K562 (cell line): ENCODE data around the gene MB21D2. TPM values are rescaled to one million over a fixed set of nuclear protein-coding genes. Genes with fewer than 3 reads are reported as not detected.
A peak's percentile ranks its signal among the peaks of the same experiment; 100 is the strongest.

Source experiments
- ATAC-seq: fragments of 200-7000 bp; cut with Tn5 transposase; 3 replicates; pipeline ENCODE4 v1.9.1; 2020; ENCODE audit warnings: moderate library complexity
- BruUV-seq: library from RNA; stranded (reverse); fragments of 400-500 nt; replicated peaks from 2 replicates; lab custom pipeline; 2021; lab: Mats Ljungman, UMichigan
- CTCF ChIA-PET: fragments of 300-600 bp; formaldehyde crosslinking; extraction: SDS; loops from one replicate; lab custom pipeline; 2021; ENCODE audit warnings: low intra/inter-chr PET ratio; lab: Yijun Ruan, JAX
- POLR2A ChIA-PET: fragments of 300-600, 350-650 bp; sonication (Branson Sonifier 250); formaldehyde crosslinking; extraction: SDS; loops from one replicate; lab custom pipeline; 2021; ENCODE audit warnings: antibody characterized with exemption, inconsistent platforms; lab: Yijun Ruan, JAX
- DNase-seq, 4 experiments: peaks; one replicate each; pipeline versions ENCODE4 v3.0.0 to v3.0.0-alpha.2; 2011 to 2018; ENCODE audit warnings: low spot score in 3 of 4, mixed read lengths in 3 of 4; ENCODE audit errors: extremely low read depth in 1 of 4
- FAIRE-seq: peaks from 2 replicates; lab custom pipeline; 2011; peaks lifted over from hg19 to GRCh38; lab: Jason Lieb, UNC
- H2AFZ ChIP-seq: 2 replicates; pipeline ENCODE4 v1.6.0; 2011; ENCODE audit warnings: low read depth, low read length, control low read depth, inconsistent platforms
- H3K27ac ChIP-seq: fragments of 200-600 bp; 3 replicates; pipeline ENCODE4 v1.8.0; 2011; ENCODE audit warnings: low read depth, mild to moderate bottlenecking, control low read depth, inconsistent platforms, low read length, moderate library complexity, mixed read lengths; ENCODE audit errors: extremely low read depth
- H3K27me3 ChIP-seq, 2 experiments: fragments of 300-600 bp in 1 of 2; 2 replicates in 1 of 2; 3 replicates in 1 of 2; pipeline versions ENCODE4 v1.6.0 to v1.8.0; 2011; ENCODE audit warnings: inconsistent platforms in 2 of 2, low read length in 2 of 2, mild to moderate bottlenecking in 1 of 2, mixed read lengths in 1 of 2, moderate library complexity in 1 of 2; ENCODE audit not compliant: control insufficient read depth in 2 of 2, insufficient read depth in 2 of 2
- H3K36me3 ChIP-seq: fragments of 300-600 bp; 3 replicates; pipeline ENCODE4 v1.8.0; 2011; ENCODE audit warnings: mild to moderate bottlenecking, low read length, inconsistent platforms; ENCODE audit not compliant: control insufficient read depth, insufficient read depth
- H3K4me1 ChIP-seq, 2 experiments: fragments of 200-600 bp in 1 of 2; replicated peaks in 1 of 2; 2 replicates in 1 of 2; 3 replicates in 1 of 2; pipeline versions ENCODE4 v1.5.1 to v1.8.0; 2011; ENCODE audit warnings: inconsistent platforms in 2 of 2, low read length in 2 of 2, mild to moderate bottlenecking in 1 of 2, mixed read lengths in 1 of 2, moderate library complexity in 1 of 2; ENCODE audit not compliant: control insufficient read depth in 2 of 2, insufficient read depth in 2 of 2
- H3K4me2 ChIP-seq: 2 replicates; pipeline ENCODE4 v1.6.1; 2011; ENCODE audit warnings: low read length, control low read depth, inconsistent platforms, mixed read lengths; ENCODE audit not compliant: insufficient read depth
- H3K4me3 ChIP-seq: fragments of 200-600 bp; sonication (generic), shearing (Covaris generic); 2 replicates; pipeline ENCODE4 v1.5.1; 2016; ENCODE audit warnings: control low read depth, inconsistent platforms
- H3K79me2 ChIP-seq: fragments of 200-600 bp; 3 replicates; pipeline ENCODE4 v1.8.0; 2011; ENCODE audit warnings: low read length, inconsistent platforms; ENCODE audit not compliant: control insufficient read depth, insufficient read depth
- H3K9ac ChIP-seq, 2 experiments: 2 replicates each; pipeline versions ENCODE4 v1.6.0 to v1.6.1; 2011; ENCODE audit warnings: low read depth in 2 of 2, low read length in 2 of 2, control low read depth in 1 of 2, inconsistent platforms in 1 of 2, mild to moderate bottlenecking in 1 of 2, mixed read lengths in 1 of 2; ENCODE audit not compliant: insufficient read depth in 1 of 2
- H3K9me1 ChIP-seq: one replicate; pipeline ENCODE4 v1.6.0; 2011; ENCODE audit warnings: inconsistent platforms, mild to moderate bottlenecking, low read length, moderate library complexity; ENCODE audit not compliant: control insufficient read depth, insufficient read depth
- H3K9me3 ChIP-seq: replicated peaks from 2 replicates; pipeline ENCODE4 v1.5.1; 2011; ENCODE audit warnings: low read depth, low read length, inconsistent platforms; ENCODE audit not compliant: control insufficient read depth, insufficient read depth
- H4K20me1 ChIP-seq: replicated peaks from 2 replicates; pipeline ENCODE4 v1.6.1; 2011; ENCODE audit warnings: low read length, inconsistent platforms, mixed read lengths; ENCODE audit not compliant: control insufficient read depth, insufficient read depth
- DEAF1 ChIP-seq: fragments of 450-650 bp; formaldehyde crosslinking; IDR thresholded peaks from 2 replicates; pipeline ENCODE4 v1.4.0; 2020; ENCODE audit warnings: mild to moderate bottlenecking, moderate library complexity
- NFIC ChIP-seq: fragments of 450-650 bp; IDR thresholded peaks from 2 replicates; pipeline ENCODE4 v1.6.1; 2017; ENCODE audit warnings: mild to moderate bottlenecking, inconsistent platforms
- RAD21 ChIP-seq, 2 experiments: fragments of 250-450 bp in 1 of 2; fragments of 450-650 bp in 1 of 2; sonication (Bioruptor Pico) in 1 of 2; formaldehyde crosslinking in 1 of 2; IDR thresholded peaks in 1 of 2; conservative IDR thresholded peaks in 1 of 2; 2 replicates each; pipeline versions ENCODE4 v1.4.0 to v1.8.0; 2020 to 2022; ENCODE audit warnings: mild to moderate bottlenecking in 2 of 2, moderate library complexity in 1 of 2
- SMC3 ChIP-seq: conservative IDR thresholded peaks from 2 replicates; pipeline ENCODE4 v1.6.1; 2011; ENCODE audit warnings: low read depth, low read length, improper control_type of control experiment; ENCODE audit not compliant: insufficient read depth
- SNAPC5 ChIP-seq: fragments of 250-450 bp; sonication (Bioruptor Pico); IDR thresholded peaks from 2 replicates; pipeline ENCODE4 v1.8.0; 2021; ENCODE audit warnings: moderate library complexity, mild to moderate bottlenecking, inconsistent platforms
- WGBS: fragments of 100-300 bp; shearing (Covaris generic); methylation state at CpG from one replicate; pipeline ENCODE4 v1.1.6; 2016; ENCODE audit warnings: low coverage, mixed read lengths; ENCODE audit not compliant: insufficient coverage; ENCODE audit errors: missing lambda C conversion rate; 5-methylcytosine and 5-hydroxymethylcytosine counted together
- in situ Hi-C: fragments of 300-500 bp; cut with MboI; formaldehyde crosslinking; loops from 4 replicates; pipeline ENCODE4 v1.15.0; 2018; ENCODE audit warnings: inconsistent platforms, mixed read lengths
- intact Hi-C: fragments of 100-400 bp; cut with micrococcal nuclease; formaldehyde crosslinking; loops from 2 replicates; pipeline ENCODE4 v1.14.2; 2022
- polyA plus RNA-seq, 8 experiments: library from polyadenylated mRNA; depleted of rRNA in 4 of 8; stranded (reverse) in 5 of 8; unstranded in 3 of 8; fragments of >200 nt; fragmentation: Nextera tagmentation in 2 of 8; fragmentation: Illumina TruSeq in 1 of 8; extraction: Ambion mirVana in 2 of 8; extraction: Trizol in 1 of 8; gene quantifications; 2 replicates each; pipeline versions ENCODE4 v1.2.1 to v1.2.3, GENCODE V29; 2011 to 2014; ENCODE audit warnings: inconsistent platforms in 1 of 8, missing spikeins in 1 of 8
- total RNA-seq, 7 experiments: library from RNA; depleted of rRNA in 6 of 7; stranded (reverse); fragments of >200 nt in 6 of 7; fragmentation: Illumina TruSeq in 2 of 7; extraction: Trizol in 2 of 7; gene quantifications; 2 replicates each; pipeline versions ENCODE4 v1.2.1 to v1.2.3, GENCODE V29; 2011 to 2021; ENCODE audit warnings: low replicate concordance in 1 of 7
- TF ChIP-seq, protein P1 (sequence below), 3 experiments: IDR thresholded peaks in 2 of 3; conservative IDR thresholded peaks in 1 of 3; 2 replicates each; pipeline ENCODE4 v1.5.1; 2011 to 2012; ENCODE audit warnings: low read length in 3 of 3, mild to moderate bottlenecking in 3 of 3, control low read depth in 2 of 3, improper control_type of control experiment in 1 of 3, inconsistent platforms in 1 of 3, low read depth in 1 of 3, mixed read lengths in 1 of 3, moderate library complexity in 1 of 3; ENCODE audit not compliant: insufficient read depth in 2 of 3

Gene MB21D2
- total and polyA plus RNA-seq, 9 of the 15 experiments (the other 6 are each of a cell fraction or from before 2014, with no cell fraction given), result 0.01 TPM; not detected in 8

GRCh38 chr3:192816351-192816750 lies 101.3 kb downstream of the MB21D2 start (continued):
- TF ChIP-seq DEAF1 (CRISPR knock-in tag) (peak; percentile 70), NFIC (peak; percentile 72)

GRCh38 chr3:192812743-192813383 lies 104.8 kb downstream of the MB21D2 start:
- ChIA-PET CTCF (interaction anchor here (0.6 to 1.8 kb wide), 4 partner anchors 228 to 1592 kb away, joined by 3 to 12 read pairs (median 4); no protein-coding TSS in a partner anchor), POLR2A (interaction anchor here (0.6 to 0.7 kb wide), 2 partner anchors 30 to 126 kb away, joined by 3 read pairs; no protein-coding TSS in a partner anchor)
- Histone ChIP-seq H3K4me2 (no peak overlapping the region), H3K36me3 (no peaks in the 10 kb centered on the region), H3K27me3 (no peaks in the 10 kb centered on the region), H3K9me3 (no peaks in the 10 kb centered on the region), H3K27ac (no peak overlapping the region), H2AFZ (no peak overlapping the region), H3K9ac (no peak overlapping the region), H3K9me1 (no peaks in the 10 kb centered on the region), H4K20me1 (no peaks in the 10 kb centered on the region), H3K4me3 (no peak overlapping the region), H3K4me1 (no peaks in the 10 kb centered on the region), H3K79me2 (no peaks in the 10 kb centered on the region)
- in situ Hi-C loops (loop anchor here (10.0 to 25.0 kb wide), 2 partner anchors 752 to 1499 kb away; no protein-coding TSS in a partner anchor), intact Hi-C loops (loop anchor here (10.0 kb wide), 3 partner anchors 892 to 1502 kb away; no protein-coding TSS in a partner anchor)
- FAIRE-seq (peak; percentile 32), ATAC-seq (peak; percentile 65; the same call in 2 of the 3 replicates), DNase-seq (peak in 2 of 4 experiments; percentile 7 to 35)
- BruUV-seq, result no TSS peak
- 2% methylated on average over 4 of the region's 4 CpGs for WGBS
- TF ChIP-seq RAD21 (CRISPR knock-in tag; conservative IDR thresholded peaks at IDR 0.05 in 1 of 2, IDR thresholded peaks at IDR 0.05 in 1 of 2) (peak; percentile 68 to 69), SNAPC5 (CRISPR knock-in tag) (no peak), SMC3 (0 out of 2 replicates have a peak, but pooled peaks have one; percentile 14), DEAF1 (CRISPR knock-in tag) (peak; percentile 42; the same call in 1 of the 2 replicates)
- TF ChIP-seq, protein P1, sequence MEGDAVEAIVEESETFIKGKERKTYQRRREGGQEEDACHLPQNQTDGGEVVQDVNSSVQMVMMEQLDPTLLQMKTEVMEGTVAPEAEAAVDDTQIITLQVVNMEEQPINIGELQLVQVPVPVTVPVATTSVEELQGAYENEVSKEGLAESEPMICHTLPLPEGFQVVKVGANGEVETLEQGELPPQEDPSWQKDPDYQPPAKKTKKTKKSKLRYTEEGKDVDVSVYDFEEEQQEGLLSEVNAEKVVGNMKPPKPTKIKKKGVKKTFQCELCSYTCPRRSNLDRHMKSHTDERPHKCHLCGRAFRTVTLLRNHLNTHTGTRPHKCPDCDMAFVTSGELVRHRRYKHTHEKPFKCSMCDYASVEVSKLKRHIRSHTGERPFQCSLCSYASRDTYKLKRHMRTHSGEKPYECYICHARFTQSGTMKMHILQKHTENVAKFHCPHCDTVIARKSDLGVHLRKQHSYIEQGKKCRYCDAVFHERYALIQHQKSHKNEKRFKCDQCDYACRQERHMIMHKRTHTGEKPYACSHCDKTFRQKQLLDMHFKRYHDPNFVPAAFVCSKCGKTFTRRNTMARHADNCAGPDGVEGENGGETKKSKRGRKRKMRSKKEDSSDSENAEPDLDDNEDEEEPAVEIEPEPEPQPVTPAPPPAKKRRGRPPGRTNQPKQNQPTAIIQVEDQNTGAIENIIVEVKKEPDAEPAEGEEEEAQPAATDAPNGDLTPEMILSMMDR (IDR thresholded peaks at IDR 0.05 in 2 of 3, conservative IDR thresholded peaks at IDR 0.05 in 1 of 3; ENCODE audit: insufficient read depth in 2 of 3, low read depth in 1 of 3, low read length in 3 of 3), result peak in 2 of 3 experiments; percentile 43 to 61; a peak in 4 of 6 replicates
